Vagina (tissue), 2 donors: ENCODE measurements around the gene MTCL3.

ENCODE experiments used
- DNase-seq, 2 donors: peaks; one replicate each; pipeline ENCODE4 v3.0.0-alpha.2; 2017; ENCODE audit errors: extremely low spot score in 2 of 2
- H3K27ac ChIP-seq: fragments of 200-600 bp; sonication (generic); one replicate; pipeline ENCODE4 v1.5.1; 2019
- H3K27me3 ChIP-seq: fragments of 200-600 bp; sonication (generic); one replicate; pipeline ENCODE4 v1.5.1; 2019
- H3K36me3 ChIP-seq, 2 donors: fragments of 200-600 bp; sonication (generic); one replicate each; pipeline ENCODE4 v1.5.1; 2017 to 2019
- H3K4me1 ChIP-seq: fragments of 200-600 bp; sonication (generic); one replicate; pipeline ENCODE4 v1.5.1; 2019
- H3K4me3 ChIP-seq, 2 donors: fragments of 200-600 bp; sonication (generic); 1 replicate in 1 of 2; 2 replicates in 1 of 2; pipeline ENCODE4 v1.5.1; 2016 to 2019
- H3K9me3 ChIP-seq: fragments of 200-600 bp; sonication (generic); one replicate; pipeline ENCODE4 v1.5.1; 2019
- POLR2A ChIP-seq, 2 donors: fragments of 450-650 bp; IDR thresholded peaks; one replicate each; pipeline ENCODE4 v1.6.1; 2017; ENCODE audit warnings: antibody characterized with exemption in 2 of 2, mild to moderate bottlenecking in 2 of 2, moderate library complexity in 2 of 2
- POLR2AphosphoS5 ChIP-seq, 2 donors: sonication (generic); formaldehyde crosslinking; IDR thresholded peaks; one replicate each; pipeline ENCODE4 v1.9.0; 2017; ENCODE audit warnings: antibody characterized with exemption in 2 of 2, mild to moderate bottlenecking in 2 of 2, low read depth in 1 of 2; ENCODE audit not compliant: insufficient read depth in 1 of 2
- intact Hi-C: fragments of 100-400 bp; cut with DNase I; formaldehyde crosslinking; loops from one replicate; pipeline ENCODE4 v1.15.1; 2023
- TF ChIP-seq, protein P1 (sequence below), 3 experiments: fragments of 450-650 bp in 2 of 3; fragments of 200-600 bp in 1 of 3; sonication (generic) in 1 of 3; IDR thresholded peaks; one replicate each; pipeline ENCODE4 v1.5.1; 2017 to 2019; ENCODE audit warnings: antibody characterized with exemption in 3 of 3, mild to moderate bottlenecking in 2 of 3, moderate library complexity in 2 of 3

MTCL3 gene

DNA sequence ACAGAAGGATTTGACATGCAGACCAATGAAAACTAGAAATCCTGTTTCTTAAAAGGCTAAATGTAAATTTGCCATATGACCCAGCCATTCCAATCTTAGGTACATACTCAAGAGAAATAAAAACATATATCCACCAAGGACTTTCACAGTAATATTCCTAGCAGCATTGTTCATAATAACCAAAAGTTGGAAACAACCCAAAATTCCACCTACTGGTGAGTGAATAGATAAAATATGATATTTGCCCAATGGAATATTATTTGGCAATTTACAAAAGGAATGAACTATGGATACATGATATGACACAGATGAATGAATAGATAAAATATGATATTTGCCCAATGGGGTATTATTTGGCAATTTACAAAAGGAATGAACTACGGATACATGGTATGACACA is 22.7 kb downstream of the MTCL3 start:
- intact Hi-C loops, result no loop called here
- no peak overlapping the region for H3K27ac ChIP-seq
- H3K4me1 ChIP-seq, result no peaks in the 10 kb centered on the region

DNA sequence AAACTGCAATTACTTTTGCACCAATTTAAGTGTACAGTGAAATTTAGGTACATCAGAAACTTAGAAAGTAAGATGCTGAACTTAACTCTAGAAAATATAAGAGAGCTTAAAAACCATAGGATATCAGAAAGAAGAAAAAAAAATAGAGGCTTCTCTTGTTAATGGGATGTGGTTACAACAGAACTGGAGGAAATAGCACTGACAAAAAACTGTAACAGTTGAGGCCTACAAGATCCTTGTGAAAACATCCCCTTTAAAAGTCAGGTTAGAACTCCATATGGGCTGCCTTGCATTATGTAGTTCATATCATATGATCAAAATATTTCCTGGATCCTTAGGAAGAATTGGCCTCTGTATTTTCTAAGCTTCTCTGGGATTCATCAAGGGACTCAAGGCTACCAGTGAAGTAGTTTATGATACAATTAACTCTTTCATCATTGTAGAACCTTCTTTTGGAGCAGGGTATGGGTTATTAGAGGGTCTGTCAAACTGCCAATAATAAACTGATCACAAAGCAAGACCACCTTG is 24.8 kb downstream of the MTCL3 start:
- Histone ChIP-seq H3K4me1 (no peaks in the 10 kb centered on the region), H3K27ac (no peak overlapping the region), H3K27me3 (no peaks in the 10 kb centered on the region), H3K9me3 (no peaks in the 10 kb centered on the region), H3K4me3 (no peak overlapping the region), H3K36me3 (no peaks in the 10 kb centered on the region)
- TF ChIP-seq POLR2AphosphoS5 (IDR thresholded peaks at IDR 0.05; ENCODE audit: insufficient read depth in 1 of 2, low read depth in 1 of 2) (no peak), POLR2A (IDR thresholded peaks at IDR 0.05) (no peak)
- TF ChIP-seq, protein P1, sequence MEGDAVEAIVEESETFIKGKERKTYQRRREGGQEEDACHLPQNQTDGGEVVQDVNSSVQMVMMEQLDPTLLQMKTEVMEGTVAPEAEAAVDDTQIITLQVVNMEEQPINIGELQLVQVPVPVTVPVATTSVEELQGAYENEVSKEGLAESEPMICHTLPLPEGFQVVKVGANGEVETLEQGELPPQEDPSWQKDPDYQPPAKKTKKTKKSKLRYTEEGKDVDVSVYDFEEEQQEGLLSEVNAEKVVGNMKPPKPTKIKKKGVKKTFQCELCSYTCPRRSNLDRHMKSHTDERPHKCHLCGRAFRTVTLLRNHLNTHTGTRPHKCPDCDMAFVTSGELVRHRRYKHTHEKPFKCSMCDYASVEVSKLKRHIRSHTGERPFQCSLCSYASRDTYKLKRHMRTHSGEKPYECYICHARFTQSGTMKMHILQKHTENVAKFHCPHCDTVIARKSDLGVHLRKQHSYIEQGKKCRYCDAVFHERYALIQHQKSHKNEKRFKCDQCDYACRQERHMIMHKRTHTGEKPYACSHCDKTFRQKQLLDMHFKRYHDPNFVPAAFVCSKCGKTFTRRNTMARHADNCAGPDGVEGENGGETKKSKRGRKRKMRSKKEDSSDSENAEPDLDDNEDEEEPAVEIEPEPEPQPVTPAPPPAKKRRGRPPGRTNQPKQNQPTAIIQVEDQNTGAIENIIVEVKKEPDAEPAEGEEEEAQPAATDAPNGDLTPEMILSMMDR (IDR thresholded peaks at IDR 0.05), result no peak
- DNase-seq, result no peak
- intact Hi-C loops, result no loop called here

More for the DNA sequence above, 22.7 kb downstream of the MTCL3 start:
- Histone ChIP-seq H3K9me3 (no peaks in the 10 kb centered on the region), H3K4me3 (no peak overlapping the region), H3K27me3 (no peaks in the 10 kb centered on the region), H3K36me3 (no peaks in the 10 kb centered on the region)
- DNase-seq, result no peak
- no peak for TF ChIP-seq POLR2A (IDR thresholded peaks at IDR 0.05)
- TF ChIP-seq POLR2AphosphoS5 (IDR thresholded peaks at IDR 0.05; ENCODE audit: insufficient read depth in 1 of 2, low read depth in 1 of 2), result no peak
- TF ChIP-seq, protein P1 (IDR thresholded peaks at IDR 0.05), result no peak

DNA sequence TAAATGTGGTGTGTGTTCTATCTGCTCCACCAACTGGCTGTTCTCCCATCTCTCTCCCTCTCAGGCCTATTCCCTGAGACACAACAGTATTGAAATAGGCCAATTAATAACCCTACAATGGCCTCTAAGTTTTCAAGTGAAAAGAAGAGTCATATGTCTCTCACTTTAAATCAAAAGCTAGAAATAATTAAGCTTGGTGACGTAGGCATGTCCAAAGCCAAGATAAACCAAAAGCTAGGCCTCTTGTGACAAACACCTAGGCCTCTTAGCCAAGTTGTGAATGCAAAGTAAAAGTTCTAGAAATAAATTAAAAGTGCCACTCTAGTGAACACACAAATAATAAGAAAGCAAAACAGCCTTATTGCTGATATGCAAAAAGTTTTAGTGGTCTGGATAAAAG is 29.9 kb downstream of the MTCL3 start:
- Histone ChIP-seq H3K4me1 (no peaks in the 10 kb centered on the region), H3K4me3 (no peak overlapping the region), H3K36me3 (no peaks in the 10 kb centered on the region), H3K9me3 (no peaks in the 10 kb centered on the region), H3K27me3 (no peaks in the 10 kb centered on the region), H3K27ac (no peak overlapping the region)
- intact Hi-C loops, result no loop called here
- no peak for DNase-seq
- TF ChIP-seq POLR2A (IDR thresholded peaks at IDR 0.05) (no peak), POLR2AphosphoS5 (IDR thresholded peaks at IDR 0.05; ENCODE audit: insufficient read depth in 1 of 2, low read depth in 1 of 2) (no peak)
- TF ChIP-seq, protein P1 (IDR thresholded peaks at IDR 0.05), result no peak

DNA sequence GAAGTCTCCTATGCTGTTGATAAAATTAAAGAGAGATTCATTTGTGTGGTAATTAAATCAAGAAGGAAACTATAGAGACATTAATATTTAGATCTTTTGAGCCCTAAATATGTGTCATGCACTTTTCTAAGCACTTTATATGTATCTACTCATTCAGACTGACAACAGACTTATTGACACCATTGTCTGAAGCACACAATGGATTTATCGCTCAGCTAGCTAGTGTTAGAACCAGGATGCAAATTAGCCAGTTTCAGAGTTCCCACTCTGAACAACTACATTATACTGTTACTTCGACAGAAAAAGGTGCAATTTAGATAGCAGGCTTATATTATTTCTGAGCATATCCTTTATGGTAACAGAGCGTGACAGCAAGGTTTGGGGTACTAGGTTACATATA is 32.2 kb downstream of the MTCL3 start:
- no peak for TF ChIP-seq POLR2A (IDR thresholded peaks at IDR 0.05)
- TF ChIP-seq, protein P1 (IDR thresholded peaks at IDR 0.05), result no peak
- no peak for TF ChIP-seq POLR2AphosphoS5 (IDR thresholded peaks at IDR 0.05; ENCODE audit: insufficient read depth in 1 of 2, low read depth in 1 of 2)
- intact Hi-C loops, result no loop called here
- peaks cover 4% of the 10 kb centered on the region for H3K4me1 ChIP-seq

DNA sequence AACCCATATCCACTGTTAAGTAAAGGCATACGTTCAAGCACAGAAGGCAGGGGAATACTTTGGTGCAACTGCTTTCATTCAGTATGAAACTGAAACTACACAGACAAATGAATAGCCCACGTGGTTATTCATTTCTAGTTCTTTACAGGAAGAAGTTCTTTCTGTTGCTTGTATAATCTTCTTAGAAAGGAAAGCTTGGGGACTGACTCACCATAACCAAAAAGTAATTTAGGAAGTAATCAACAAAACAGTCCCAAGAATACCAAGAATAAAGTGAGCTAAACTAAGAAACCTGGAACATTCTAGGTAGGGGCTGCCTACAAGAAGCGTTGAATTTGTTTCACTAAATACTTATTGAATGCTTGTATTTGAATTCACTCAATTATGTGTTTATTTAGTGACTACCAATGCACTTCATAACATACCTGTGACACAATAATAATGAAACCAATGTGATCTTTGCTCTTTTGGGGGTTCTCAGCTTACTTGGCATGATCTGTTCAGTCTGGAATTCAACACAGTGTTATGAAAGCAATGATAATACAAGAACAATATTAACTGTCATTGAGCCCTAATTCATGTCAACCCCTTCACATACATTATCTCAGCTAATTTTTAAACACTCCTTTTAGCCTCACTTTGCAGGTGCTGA is 34.8 kb downstream of the MTCL3 start:
- H3K4me1 ChIP-seq, result peaks cover 4% of the 10 kb centered on the region
- TF ChIP-seq POLR2AphosphoS5 (IDR thresholded peaks at IDR 0.05; ENCODE audit: insufficient read depth in 1 of 2, low read depth in 1 of 2), result peak in 1 of 2 donors; percentile 32
- no peak for TF ChIP-seq POLR2A (IDR thresholded peaks at IDR 0.05)
- TF ChIP-seq, protein P1 (IDR thresholded peaks at IDR 0.05), result no peak
- H3K4me3 ChIP-seq, result no peak overlapping the region
- H3K27me3 ChIP-seq, result no peaks in the 10 kb centered on the region
- DNase-seq, result no peak
- intact Hi-C loops, result no loop called here
- H3K36me3 ChIP-seq, result no peaks in the 10 kb centered on the region
- H3K27ac ChIP-seq, result no peak overlapping the region
- no peaks in the 10 kb centered on the region for H3K9me3 ChIP-seq

More for the DNA sequence above, 32.2 kb downstream of the MTCL3 start:
- DNase-seq, result no peak
- H3K4me3 ChIP-seq, result no peak overlapping the region
- H3K27me3 ChIP-seq, result no peaks in the 10 kb centered on the region
- no peak overlapping the region for H3K27ac ChIP-seq
- no peaks in the 10 kb centered on the region for H3K36me3 ChIP-seq
- H3K9me3 ChIP-seq, result no peaks in the 10 kb centered on the region
